ENCODE measurements around the gene C11orf97.
"Not testable (repeated sequence)": the region's sequence is repeated elsewhere in the genome, so short reads cannot be mapped to it uniquely, and the experiment has no call there.

Gene C11orf97, protein sequence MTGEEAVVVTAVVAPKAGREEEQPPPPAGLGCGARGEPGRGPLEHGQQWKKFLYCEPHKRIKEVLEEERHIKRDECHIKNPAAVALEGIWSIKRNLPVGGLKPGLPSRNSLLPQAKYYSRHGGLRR

DNA sequence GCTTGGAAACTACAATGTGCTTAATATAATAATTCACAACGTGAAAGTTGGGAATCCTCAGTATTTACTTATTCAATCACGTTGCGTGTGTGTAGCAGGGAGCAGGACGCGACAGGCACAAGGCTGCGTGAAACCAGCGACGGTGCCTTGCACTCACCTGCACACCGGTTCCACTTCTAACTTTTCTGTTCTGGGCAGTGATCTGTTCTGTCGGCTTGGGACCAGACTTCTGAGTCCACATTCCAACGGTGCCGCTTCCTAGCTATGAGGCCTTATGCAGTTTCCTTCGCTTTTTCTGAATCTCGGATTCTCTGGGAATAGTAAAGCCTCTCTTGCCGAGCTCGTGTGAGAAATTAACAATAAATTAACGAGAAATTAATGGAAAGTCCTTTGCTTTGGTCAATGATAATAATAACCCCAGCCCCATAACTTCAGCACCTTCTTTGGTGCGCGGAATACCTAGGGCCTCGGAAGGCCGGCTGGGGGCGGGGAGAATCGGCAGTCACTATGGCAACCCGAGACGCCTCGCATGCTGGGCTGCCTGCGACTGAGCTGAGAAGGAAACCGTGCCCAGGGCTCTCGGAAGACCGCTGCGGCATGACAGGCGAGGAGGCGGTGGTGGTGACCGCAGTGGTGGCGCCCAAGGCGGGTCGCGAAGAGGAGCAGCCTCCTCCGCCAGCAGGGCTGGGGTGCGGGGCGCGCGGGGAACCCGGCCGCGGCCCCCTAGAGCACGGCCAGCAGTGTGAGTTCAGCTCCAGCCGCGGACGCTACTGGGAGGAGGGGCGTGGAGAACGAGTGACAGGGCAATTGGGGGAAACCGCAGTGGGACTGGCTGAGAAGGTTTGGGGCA, at the start of gene C11orf97:
C11orf97 (plus strand) TSS at position 530 of the 850 bp plus-strand sequence; CDS start at position 598, 68 bp downstream.
- DNase-seq, result peak; percentile 86

DNA sequence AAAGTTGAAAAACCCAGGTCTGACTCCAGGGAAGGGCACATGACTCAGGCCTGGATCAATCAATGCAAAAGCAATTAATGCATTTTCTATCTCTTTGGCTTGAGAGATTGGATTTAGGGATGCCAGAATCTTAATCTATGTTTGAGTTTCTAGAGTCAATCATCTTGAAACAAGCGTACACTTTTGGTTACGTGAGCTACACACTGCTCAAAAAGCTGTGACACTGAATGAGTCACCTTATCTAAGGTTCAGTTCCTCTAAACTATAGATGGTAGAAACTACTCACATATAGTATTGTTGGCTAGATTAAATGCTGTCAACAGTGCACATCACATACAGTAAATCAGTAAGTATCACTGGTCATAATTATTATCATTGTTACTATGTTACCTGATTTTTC, 42.8 kb upstream of the C11orf97 start:
- DNase-seq, result no peak

DNA sequence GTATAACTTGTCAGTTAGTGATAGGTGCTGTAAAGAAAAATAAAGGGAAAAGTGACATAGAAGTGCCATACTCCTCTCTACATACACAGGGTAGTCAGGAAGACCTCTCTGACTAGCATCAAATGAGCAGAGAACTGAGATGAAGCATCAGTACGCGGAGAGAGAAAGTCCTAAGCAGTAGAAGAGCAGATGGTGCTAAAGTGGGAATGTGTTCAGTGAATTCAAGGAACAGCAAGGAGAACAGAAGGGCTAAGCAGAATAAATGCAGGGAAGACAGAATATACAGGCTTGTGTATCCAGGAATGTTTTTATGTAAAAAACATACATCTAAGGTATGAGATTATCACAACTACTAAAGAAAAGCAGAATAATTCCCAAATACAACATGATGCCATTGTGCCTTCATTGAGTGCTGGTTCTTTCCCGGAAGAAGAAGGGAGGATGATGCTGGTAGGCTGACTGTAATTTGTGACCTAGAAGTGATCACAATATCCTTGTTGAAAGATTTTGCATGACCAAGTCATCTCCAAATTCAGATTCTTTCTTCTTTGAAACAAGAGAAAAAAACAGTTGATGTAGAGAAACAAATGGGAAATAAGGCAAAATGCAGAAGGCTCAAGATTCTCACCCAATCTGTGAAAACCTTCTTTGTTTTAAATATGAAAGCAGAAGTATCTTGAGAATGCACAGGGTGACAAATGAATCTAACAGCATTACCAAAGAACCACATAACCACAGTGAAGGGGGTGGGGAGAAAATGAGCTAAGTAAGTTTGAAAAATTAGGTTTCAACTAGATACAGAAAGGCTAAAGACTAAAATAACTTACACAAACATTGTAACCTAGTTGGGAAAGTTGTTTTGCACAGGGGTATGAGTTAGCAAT, 39.1 kb upstream of the C11orf97 start:
- no peak for DNase-seq

DNA sequence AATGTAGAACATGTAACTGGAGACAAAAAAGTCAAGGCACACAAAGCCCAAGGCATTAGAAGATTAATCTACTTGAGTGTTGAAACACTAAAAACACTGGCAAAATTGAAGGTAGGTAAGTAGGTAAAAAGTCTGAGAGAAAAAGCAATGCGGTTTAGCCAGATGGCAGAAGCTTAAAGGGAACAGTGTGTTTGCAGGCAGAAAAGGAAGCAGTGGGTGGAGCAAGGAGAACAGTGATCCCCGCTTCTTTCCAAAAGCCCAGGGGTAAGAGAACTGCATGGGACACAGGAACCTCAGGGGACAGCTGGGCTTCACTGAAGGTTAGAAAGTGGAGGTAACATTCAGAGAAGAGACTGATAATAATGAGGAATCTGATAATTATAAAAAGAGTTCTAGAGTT, 34.6 kb upstream of the C11orf97 start:
- DNase-seq, result no peak

DNA sequence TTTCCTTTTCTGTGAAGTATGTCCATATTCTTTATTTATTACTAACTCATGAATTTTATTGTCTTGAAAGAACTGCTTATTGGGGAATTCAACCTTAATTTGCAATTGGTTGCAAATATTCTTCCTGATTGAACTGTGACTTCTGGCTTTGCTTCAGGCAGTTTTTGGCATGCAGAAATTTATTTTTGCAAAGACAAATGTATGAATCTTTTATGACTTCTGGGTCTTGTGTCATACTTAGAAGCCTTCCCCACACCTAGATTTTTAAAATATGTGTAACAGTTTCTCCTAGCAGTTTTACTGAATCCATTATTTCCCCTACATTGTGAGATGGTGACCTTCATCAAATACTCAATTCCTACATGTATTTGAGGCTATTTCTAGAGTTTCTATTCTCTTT, 30.9 kb upstream of the C11orf97 start:
- DNase-seq, result no peak

DNA sequence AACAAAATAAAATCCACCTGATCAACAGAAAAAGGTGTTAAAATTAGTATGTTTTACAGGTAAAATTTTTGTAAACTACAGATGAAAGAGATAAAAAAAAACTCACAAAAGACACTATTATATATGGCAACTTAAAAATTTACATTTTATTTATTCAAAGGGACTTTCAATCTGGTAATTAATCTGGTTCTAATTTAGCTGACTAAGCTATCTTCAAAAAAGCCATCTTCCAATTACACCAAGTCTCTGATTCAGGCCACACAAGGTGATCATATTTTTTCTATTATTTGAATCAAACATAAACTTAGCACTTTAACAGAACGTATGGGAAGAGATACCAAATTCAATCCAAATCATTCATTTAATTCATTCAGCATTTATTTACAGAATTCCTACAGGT, 26.2 kb upstream of the C11orf97 start:
- DNase-seq, result no peak

DNA sequence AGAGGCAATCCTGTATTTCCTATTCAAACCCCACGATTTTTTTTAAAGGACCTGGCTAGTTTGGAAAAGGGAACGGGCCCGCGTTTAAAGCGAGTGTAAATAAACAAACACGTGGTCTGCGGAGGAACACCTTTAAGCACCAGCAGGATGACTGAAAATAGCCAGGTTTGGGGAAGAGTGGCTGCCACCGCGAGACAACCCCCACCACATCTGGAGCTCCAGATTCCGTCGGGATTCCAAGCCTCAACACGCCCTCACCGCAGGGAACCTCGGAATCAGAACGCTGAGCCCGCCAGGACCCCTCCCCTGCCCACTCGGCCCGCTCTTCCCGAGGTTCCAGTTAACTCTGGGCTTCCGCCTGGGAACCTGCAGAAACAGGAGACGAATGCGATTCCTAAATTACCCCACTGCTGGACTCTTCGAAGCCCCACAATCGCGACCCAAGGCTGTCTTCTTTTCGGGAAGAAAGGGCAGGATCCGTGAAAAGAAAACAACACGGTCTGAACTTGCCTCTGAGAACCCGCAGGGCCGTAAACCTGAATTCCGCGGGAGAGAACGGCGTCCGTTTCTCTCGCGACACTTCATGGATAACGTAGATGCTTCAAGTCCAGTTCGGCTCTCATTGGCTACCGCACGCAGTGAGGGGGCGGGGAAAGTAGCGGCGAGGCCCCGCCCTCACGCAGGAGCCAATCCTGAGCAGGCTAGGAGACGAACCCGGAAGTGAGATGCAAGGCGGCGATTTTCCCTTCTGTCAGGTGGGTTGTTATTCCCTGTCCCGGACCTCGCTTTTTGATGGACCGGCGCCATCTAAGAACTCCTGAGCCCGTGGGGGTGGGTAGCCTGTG, 18.8 kb upstream of the C11orf97 start, which contains the start of the genes ANKRD49 and MRE11:
ANKRD49 (plus strand) TSS at position 704 of the 845 bp plus-strand sequence. CDS start 2,710 bp downstream, outside the sequence.
MRE11 (minus strand) TSS at position 564 of the 845 bp plus-strand sequence. CDS start 1,043 bp downstream, outside the sequence.
- peak; percentile 99 for DNase-seq

DNA sequence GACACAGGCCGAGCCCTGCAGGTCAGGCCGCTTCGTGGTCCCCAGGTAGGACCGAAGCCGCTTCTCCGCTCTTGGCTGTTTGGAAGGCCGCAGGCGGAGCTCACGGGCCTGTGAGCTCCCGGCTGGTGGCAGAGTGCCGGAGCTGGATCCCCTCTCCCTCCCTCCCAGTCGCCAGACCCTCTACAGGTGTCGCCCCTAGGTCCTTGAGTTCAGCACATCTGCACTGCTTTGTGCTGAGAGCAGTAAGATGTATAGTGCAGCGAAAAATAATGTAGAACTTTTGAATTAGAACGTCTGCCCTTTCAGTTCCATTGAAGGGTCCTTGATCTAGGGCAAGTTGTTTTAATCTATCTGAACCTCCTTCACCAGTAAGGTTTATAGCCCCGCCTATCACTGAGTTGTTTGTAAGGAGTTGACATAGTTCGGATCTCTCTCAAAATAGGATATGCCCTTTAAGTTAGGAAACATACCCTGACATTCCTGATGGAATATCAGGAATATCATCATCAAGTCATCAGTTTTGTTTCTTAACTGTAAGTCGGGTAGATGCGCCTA, 18.1 kb upstream of the C11orf97 start:
- DNase-seq, result peak; percentile 46

DNA sequence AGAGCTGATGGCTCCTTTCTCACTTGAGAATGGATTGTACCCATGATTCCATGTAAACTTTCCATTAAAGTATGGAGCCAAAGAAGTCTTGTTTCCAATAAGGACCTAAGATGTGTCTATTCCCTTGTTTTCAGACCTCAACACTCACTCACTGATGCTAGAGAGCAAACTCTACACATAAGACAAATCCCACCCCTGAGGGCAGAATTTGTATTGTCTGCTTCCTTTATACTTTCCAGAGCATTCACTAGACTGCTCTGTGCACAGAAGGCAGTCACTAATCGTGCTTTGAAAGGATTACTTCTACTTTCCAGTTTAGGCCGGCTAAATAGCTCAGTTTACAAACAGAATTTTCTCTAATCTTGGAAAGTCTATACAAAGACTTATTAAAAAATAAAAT, 12.1 kb upstream of the C11orf97 start:
- DNase-seq, result no peak

DNA sequence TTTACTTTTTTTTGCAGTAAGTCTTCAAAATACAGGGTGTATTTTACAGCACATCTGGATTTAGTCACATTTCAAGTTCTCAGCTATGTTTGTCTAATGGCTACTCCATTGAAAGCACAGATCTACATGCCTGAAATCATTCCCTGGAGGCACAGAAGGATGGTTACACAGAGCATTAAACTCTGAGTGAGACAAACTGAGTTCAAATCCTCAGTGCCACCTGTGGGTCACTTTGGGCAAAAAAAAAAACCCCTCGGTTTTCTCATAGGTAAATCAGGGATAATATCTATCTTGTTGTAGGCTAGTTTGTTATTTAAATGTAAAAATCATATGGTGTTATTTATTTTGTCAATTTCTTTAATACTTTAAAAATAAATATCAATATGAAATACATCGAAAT, 10.7 kb upstream of the C11orf97 start:
- peak; percentile 23 for DNase-seq

DNA sequence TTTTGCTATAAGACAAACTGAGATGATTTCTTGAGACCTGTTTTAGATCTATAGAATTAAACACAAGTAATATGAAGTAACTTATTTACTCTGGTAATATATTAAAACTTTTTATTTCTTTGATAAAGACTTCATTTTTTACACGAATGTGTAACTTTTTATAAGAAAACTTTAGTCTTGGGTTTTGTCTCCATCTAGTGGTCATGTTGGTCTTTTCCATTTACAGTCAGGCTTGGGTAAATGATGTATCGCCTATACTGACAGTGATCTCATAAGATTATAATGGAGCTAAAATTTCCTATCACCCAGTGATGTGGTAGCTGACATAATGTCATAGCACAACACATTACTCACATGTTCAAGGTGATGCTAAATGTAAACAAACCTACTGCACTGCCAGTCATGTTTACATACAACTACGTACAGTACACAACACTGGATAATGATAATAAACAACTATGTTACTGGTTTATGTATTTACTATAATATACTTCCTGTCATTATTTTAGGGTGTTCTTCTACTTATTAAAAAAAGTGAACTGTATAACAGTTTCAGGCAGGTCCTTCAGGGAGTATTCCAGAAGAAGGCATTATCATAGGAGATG, 7.5 kb upstream of the C11orf97 start:
- peak; percentile 65 for DNase-seq

DNA sequence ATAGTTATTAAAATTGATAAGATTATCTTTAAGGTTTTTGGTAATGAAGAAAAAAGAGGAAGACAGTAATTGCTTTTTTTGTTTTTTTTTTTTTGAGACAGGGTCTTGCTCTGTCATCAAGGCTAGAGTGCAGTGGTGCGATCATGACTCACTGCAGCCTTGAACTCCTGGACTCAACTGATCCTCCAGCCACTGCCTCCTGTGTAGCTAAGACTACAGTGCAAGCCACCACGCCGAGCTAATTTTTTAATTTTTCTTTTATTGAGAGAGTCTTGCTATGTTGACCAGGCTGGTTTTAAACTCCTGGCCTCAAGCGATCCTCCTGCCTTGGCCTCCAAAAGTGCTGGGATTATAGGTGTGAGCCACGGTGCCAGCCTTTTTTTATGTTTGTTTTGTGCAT, 5.7 kb upstream of the C11orf97 start:
- not testable (repeated sequence) for DNase-seq

DNA sequence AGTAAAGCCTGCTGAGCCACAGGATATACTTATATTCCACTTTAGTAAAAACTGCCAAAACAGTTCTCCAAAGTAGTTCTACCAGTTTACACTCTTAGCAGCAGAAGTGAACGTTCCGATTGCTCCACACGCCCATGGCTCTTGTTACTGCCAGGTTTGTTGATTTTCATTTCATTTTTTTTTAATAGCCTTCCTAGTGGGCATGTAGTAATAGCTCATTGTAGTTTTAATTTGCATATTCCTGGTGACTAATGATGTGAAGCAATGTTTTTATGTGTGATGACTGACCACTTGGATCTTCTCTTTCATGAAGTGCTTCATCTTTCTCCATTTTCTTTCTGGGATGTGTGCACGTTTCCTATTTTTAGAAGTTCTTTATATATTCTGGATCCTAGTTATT, 4.8 kb upstream of the C11orf97 start:
- DNase-seq, result no peak

DNA sequence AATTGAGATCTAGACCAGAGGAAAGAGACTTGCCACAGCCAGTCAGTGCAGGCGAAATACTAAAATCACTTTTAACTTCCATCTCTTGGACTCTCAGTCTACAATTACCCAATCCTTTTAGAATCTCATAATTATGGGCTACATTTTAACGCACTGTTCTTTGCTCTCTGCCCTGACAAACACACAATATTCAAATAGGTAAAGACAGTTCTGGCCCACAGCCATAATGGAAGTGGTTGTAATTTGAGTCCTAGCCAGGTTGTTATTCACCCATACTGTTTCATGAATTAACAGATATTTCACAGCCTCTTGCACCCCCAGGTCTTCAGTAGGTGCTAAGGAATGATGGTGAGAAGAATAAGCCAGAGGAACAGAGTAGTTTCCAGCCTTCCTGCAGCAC, 830 bp downstream of the C11orf97 start:
- DNase-seq, result peak; percentile 98

DNA sequence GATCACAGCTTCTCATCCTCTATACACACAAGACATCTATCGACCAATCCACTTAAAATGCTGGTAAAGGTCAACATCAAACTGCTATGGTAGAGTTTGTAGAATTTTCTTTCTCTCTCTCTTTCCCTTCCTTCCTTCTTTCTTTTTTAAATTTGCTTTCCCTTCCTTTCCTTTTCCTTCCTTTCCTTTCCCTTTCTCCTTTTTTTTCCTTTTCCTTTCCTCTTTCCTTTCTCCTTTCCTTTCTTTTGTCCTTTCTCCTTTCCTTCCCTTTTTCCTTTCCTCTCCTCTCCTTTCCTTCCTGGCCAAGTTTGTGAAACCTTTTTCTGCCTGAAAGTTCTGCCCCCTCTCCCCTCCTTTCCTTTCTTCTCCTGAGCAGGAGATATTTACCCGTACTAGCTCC, 3.1 kb downstream of the C11orf97 start:
- no peak for DNase-seq

DNA sequence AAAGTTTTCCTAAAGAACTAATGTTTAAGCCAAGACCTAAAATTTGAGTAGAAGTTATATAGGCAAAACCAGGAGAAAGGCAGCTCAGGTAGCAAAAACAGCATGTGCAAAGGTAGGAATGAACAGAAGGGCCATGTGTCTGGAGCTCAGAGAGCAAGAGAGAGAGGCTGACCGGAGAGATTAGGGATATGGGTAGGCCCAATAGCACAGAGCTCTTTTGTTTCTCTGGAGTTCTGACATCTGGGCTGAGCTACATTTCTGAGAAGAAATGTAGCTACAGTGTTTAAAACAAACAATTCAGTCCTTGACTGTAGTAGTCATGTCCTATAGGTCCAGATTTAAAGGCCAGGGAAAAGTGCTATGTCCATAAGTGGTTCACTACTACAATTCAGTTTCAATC, 4.5 kb downstream of the C11orf97 start:
- no peak for DNase-seq

DNA sequence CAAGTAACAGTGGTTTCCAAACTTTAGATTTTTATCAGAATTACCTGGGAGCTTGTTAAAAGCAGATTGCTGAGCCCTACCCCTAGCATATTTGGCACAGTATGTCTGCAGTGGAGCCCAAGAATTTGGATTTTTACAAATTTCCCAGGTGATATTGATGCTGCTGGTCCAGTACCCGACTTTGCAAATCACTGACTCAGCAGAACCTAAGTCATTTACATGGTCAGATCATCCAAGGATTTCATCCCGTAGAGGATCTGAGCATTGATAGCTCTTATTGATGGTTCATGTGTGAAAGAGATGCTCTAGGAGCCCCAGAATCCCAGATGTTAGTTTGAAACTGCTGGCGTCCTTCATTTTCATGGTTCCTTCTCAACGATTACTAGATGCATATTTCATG, 6.0 kb downstream of the C11orf97 start:
- no peak for DNase-seq

DNA sequence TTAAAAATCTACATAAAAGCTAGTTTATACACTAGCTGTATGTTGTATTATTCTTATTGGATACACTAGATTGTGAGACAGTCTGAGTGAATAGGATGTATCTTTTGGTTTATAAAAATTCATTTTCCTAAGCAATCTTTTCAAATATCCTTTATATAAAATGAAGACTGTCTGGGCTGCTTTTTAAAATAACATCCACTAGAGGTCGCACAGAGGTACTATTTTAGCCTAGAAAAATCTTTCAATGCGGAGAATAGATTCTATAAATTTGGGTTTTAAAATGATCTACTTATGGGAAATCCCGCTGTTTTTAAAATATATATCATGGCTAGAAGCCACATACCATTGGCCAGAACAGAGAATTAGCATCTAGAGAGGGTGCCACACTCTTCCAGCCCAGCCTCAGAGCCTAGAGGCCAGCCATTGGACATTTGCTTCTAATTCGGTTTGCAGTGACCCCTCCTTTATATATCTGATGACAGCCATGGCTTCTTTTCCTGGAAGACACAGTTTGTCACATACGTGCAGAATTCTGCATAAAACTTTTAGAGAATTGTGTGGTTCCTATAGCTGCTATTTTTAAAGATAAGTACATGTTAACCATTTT, 7.3 kb downstream of the C11orf97 start:
- peak; percentile 58 for DNase-seq

DNA sequence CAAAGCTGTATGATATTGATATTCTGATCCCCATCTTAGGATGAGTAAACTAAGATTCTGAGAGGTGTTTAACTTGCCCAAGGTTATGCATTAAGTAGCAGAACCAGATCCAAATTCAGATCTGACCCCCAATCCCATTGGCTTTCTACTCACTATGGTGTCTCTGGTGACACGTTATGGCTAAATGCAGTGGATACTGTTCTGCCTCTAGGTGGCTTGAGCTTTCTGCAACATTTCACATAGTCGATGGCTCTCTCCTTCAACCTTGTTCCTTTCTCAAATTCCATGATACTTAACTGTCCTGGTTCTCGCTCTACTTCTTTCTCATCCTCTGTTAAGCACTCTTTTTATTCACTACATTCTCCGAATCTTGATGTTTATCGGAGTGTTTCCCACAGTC, 9.4 kb downstream of the C11orf97 start:
- DNase-seq, result peak; percentile 46

DNA sequence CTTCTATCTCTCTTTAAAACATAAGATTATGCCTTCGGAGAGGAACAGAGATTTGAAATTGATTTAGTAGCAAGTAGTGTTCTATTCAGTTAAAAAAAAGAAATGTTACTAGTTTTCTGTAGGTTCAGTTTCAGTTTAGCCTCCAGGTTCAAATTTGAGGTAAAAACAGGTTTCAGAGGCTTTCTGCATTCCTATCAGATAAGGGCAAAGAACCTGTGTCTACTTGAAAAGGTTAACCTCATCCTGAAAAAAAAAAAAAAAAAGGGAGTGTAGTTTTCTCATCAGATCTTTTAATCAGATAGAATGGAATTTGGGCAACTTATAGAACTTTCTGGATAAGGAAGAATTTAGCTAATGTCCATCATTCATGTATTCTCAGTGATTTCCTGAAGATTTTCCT, 12.1 kb downstream of the C11orf97 start:
- DNase-seq, result no peak

Measured in NCI-H69 (cell line).